ENCODE results near the gene RARG. TPM values are rescaled to one million over a fixed set of nuclear protein-coding genes. Genes with fewer than 3 reads are reported as not detected.
"Not testable (repeated sequence)": the region's sequence is repeated elsewhere in the genome, so short reads cannot be mapped to it uniquely, and the experiment has no call there.

RARG gene
- polyA plus RNA-seq, 1 experiment, result 63.9 TPM

DNA sequence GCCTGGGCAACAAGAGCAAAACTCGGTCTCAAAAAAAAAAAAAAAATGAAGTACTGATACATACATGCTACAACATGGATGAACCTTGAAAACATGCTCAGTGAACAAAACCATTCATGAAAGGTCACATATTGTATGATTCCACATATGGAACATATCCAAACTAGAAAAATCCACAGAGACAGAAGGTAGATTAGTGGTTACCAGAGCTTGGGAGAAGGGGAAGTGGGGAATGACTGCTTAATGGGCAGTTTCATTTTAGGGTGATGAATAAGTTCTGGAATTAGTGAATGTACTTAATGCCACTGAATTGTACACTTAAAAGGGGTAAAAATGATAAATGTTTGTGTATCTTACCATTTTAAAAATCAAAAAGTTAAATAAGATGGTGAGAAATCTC is 27.7 kb downstream of the RARG start:
- POLR2A ChIA-PET, result no interaction called here

DNA sequence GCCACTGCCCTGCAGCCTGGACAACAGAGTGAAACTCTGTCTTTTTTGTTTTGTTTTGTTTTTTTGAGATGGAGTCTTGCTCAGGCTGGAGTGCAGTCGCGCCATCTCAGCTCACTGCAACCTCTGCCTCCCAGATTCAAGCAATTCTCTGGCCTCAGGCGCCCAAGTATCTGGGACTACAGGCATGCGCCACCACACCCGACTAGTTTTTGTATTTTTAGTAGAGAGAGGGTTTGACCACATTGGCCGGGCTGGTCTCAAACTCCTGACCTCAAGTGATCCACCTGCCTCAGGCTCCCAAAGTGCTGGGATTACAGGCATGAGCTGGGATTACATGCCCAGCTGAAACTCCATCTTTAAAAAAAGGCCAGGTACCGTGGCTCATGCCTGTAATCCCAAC is 29.7 kb downstream of the RARG start:
- CTCF ChIA-PET, result interaction anchor here (0.8 to 1.6 kb wide), 5 partner anchors 12 to 142 kb away, joined by 3 to 7 read pairs (median 3); a partner anchor contains a TSS
- DNase-seq (ENCODE audit: low read depth); H3K36me3 ChIP-seq (ENCODE audit: control insufficient read depth, insufficient read depth, low read length); H3K4me3 ChIP-seq (ENCODE audit: low read depth, low read length); POLR2A ChIA-PET; H3K27me3 ChIP-seq (ENCODE audit: control insufficient read depth, insufficient read depth, low read length): not testable (repeated sequence)

More for the DNA sequence above, 27.7 kb downstream of the RARG start:
- Histone ChIP-seq H3K27me3 (ENCODE audit: control insufficient read depth, insufficient read depth, low read length) (no peaks in the 10 kb centered on the region), H3K4me3 (ENCODE audit: low read depth, low read length) (no peak overlapping the region), H3K36me3 (ENCODE audit: control insufficient read depth, insufficient read depth, low read length) (peaks cover 1% of the 10 kb centered on the region)
- DNase-seq (ENCODE audit: low read depth), result no peak
- CTCF ChIA-PET, result interaction anchor here (0.9 to 1.6 kb wide), 3 partner anchors 9 to 138 kb away, joined by 3 to 5 read pairs (median 3); no protein-coding TSS in a partner anchor
- TF ChIP-seq, protein P1, sequence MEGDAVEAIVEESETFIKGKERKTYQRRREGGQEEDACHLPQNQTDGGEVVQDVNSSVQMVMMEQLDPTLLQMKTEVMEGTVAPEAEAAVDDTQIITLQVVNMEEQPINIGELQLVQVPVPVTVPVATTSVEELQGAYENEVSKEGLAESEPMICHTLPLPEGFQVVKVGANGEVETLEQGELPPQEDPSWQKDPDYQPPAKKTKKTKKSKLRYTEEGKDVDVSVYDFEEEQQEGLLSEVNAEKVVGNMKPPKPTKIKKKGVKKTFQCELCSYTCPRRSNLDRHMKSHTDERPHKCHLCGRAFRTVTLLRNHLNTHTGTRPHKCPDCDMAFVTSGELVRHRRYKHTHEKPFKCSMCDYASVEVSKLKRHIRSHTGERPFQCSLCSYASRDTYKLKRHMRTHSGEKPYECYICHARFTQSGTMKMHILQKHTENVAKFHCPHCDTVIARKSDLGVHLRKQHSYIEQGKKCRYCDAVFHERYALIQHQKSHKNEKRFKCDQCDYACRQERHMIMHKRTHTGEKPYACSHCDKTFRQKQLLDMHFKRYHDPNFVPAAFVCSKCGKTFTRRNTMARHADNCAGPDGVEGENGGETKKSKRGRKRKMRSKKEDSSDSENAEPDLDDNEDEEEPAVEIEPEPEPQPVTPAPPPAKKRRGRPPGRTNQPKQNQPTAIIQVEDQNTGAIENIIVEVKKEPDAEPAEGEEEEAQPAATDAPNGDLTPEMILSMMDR (IDR thresholded peaks at IDR 0.05; ENCODE audit: insufficient read depth, low read depth, low read length), result no peak

DNA sequence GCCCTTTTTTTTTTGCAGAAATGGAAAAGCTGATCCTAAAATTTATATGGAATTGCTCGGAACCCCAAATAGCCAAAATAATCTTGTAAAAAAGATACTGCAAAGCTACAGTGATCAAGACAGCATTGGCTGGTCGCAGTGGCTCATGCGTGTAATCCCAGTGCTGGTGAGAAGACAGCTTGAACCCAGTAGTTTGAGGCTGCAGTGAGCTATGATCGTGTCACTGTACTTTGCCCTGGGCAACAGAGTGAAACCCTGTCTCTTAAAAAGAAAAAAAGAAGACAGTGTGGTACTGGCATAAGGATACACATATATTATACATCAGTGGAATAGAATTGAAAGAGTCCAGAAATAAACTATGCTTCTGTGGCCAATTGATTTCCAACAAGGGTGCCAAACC is 30.4 kb downstream of the RARG start:
- ChIA-PET POLR2A (interaction anchor here (0.6 kb wide), 1 partner anchor 21 kb away, joined by 3 read pairs; the partner anchor contains the start of genes CSAD and ZNF740), CTCF (interaction anchor here (0.8 to 1.8 kb wide), 5 partner anchors 12 to 143 kb away, joined by 3 to 8 read pairs (median 3); no protein-coding TSS in a partner anchor)
- Histone ChIP-seq H3K4me3 (ENCODE audit: low read depth, low read length) (no peak overlapping the region), H3K27me3 (ENCODE audit: control insufficient read depth, insufficient read depth, low read length) (no peaks in the 10 kb centered on the region), H3K36me3 (ENCODE audit: control insufficient read depth, insufficient read depth, low read length) (no peaks in the 10 kb centered on the region)
- no peak for DNase-seq (ENCODE audit: low read depth)
- TF ChIP-seq, protein P1 (IDR thresholded peaks at IDR 0.05; ENCODE audit: insufficient read depth, low read depth, low read length), result no peak

DNA sequence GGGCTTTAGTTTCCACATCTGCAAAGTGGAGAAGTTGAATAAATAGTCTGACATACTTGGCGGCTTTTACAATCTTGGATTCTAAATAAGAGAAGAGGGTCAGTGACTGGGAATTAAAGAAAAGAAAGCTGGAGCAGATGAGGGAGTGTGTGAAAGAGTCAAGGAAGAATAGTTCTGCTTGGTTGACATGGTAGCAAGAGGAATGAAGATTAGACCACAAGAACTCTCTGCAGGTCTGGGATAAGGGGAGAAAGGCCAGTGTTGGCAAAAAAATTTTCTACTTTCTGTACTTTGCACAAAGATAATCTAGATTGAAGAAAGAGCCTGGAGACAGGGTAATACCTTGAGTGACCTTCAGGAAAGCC is 30.9 kb downstream of the RARG start:
- ChIA-PET CTCF (interaction anchor here (1.2 to 4.7 kb wide), 3 partner anchors 10 to 135 kb away, joined by 3 to 37 read pairs (median 8); no protein-coding TSS in a partner anchor), POLR2A (no interaction called here)
- Histone ChIP-seq H3K27me3 (ENCODE audit: control insufficient read depth, insufficient read depth, low read length) (no peaks in the 10 kb centered on the region), H3K4me3 (ENCODE audit: low read depth, low read length) (no peak overlapping the region), H3K36me3 (ENCODE audit: control insufficient read depth, insufficient read depth, low read length) (no peaks in the 10 kb centered on the region)
- TF ChIP-seq, protein P1 (IDR thresholded peaks at IDR 0.05; ENCODE audit: insufficient read depth, low read depth, low read length), result no peak
- no peak for DNase-seq (ENCODE audit: low read depth)

DNA sequence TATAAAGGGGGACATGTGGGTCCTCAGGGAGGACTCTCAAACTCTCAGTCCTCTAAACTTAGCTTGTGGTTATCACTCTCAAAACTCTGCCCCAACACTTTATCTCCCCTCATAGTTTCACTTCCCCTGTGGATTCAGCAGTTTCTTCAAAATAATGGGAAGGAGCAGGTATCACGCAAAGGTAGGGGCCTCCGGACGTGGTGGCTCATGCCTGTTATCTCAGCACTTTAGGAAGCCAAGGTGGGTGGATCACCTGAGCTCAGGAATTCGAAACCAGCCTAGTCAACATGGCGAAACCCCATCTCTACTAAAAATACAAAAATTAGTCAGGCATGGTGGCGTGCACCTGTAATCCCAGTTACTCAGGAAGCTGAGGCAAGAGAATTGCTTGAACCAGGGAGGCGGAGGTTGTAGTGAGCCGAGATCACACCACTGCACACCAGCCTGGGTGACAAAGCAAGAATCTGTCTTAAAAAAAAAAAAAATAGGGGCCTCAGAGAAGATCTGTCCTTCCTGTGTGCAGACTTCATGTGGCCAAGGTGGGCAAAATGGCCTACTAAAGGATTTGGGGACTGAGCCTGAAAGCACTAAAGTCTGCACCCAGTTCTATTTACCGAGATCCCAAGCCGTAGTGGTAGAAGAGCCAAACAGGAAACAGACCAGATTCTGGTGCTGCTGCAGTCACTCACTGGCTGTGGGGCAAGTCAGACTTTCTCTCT is 31.4 kb downstream of the RARG start:
- CTCF ChIA-PET, result interaction anchor here (1.1 to 4.7 kb wide), 6 partner anchors 10 to 134 kb away, joined by 3 to 64 read pairs (median 12); partner anchors contain the start of genes CSAD and ZNF740

More for the DNA sequence above, 31.4 kb downstream of the RARG start:
- no peaks in the 10 kb centered on the region for H3K27me3 ChIP-seq (ENCODE audit: control insufficient read depth, insufficient read depth, low read length)
- POLR2A ChIA-PET, result no interaction called here
- TF ChIP-seq, protein P1 (IDR thresholded peaks at IDR 0.05; ENCODE audit: insufficient read depth, low read depth, low read length), result no peak
- no peaks in the 10 kb centered on the region for H3K36me3 ChIP-seq (ENCODE audit: control insufficient read depth, insufficient read depth, low read length)
- no peak for DNase-seq (ENCODE audit: low read depth)
- no peak overlapping the region for H3K4me3 ChIP-seq (ENCODE audit: low read depth, low read length)

Data from BJ (cell line).